Stomach (tissue), 4 donors: ENCODE measurements around the gene MSMO1.

Experiments
- CTCF ChIP-seq, 7 experiments: fragments of 450-650 bp in 4 of 7; fragments of 200-600 bp in 3 of 7; sonication (generic) in 3 of 7; IDR thresholded peaks; one replicate each; pipeline ENCODE4 v1.5.1; 2016 to 2019; ENCODE audit warnings: antibody characterized with exemption in 7 of 7, control low read depth in 2 of 7, mild to moderate bottlenecking in 1 of 7
- EP300 ChIP-seq: sonication (generic); formaldehyde crosslinking; IDR thresholded peaks from one replicate; pipeline ENCODE4 v1.6.1; 2017; ENCODE audit warnings: antibody characterized with exemption
- POLR2A ChIP-seq, 4 donors: fragments of 450-650 bp; IDR thresholded peaks; one replicate each; pipeline ENCODE4 v1.6.1; 2016; ENCODE audit warnings: antibody characterized with exemption in 4 of 4, control low read depth in 2 of 4, mild to moderate bottlenecking in 1 of 4, moderate library complexity in 1 of 4
- POLR2AphosphoS5 ChIP-seq, 3 donors: sonication (generic); formaldehyde crosslinking; IDR thresholded peaks; one replicate each; pipeline ENCODE4 v1.6.1; 2016; ENCODE audit warnings: antibody characterized with exemption in 3 of 3

- TF ChIP-seq CTCF (IDR thresholded peaks at IDR 0.05) (no peak), POLR2A (IDR thresholded peaks at IDR 0.05) (no peak), POLR2AphosphoS5 (IDR thresholded peaks at IDR 0.05) (no peak), EP300 (no peak)
These were observed 61.3 kb downstream of the MSMO1 start for GRCh38 chr4:165388756-165389155.
